Breast epithelium (tissue), 3 donors: ENCODE results near the gene CYFIP2.

Experiments used
- CTCF ChIP-seq, 3 donors: fragments of 450-650 bp; IDR thresholded peaks; one replicate each; pipeline ENCODE4 v1.5.1; 2016 to 2017; ENCODE audit warnings: antibody characterized with exemption in 3 of 3, mild to moderate bottlenecking in 3 of 3, moderate library complexity in 3 of 3
- POLR2AphosphoS5 ChIP-seq, 3 donors: sonication (generic); formaldehyde crosslinking; IDR thresholded peaks; one replicate each; pipeline ENCODE4 v1.6.1; 2017; ENCODE audit warnings: antibody characterized with exemption in 3 of 3

- TF ChIP-seq POLR2AphosphoS5 (IDR thresholded peaks at IDR 0.05): no peak
- TF ChIP-seq CTCF (IDR thresholded peaks at IDR 0.05): no peak
Measured at GRCh38 chr5:157300564-157300963, 34.6 kb downstream of the CYFIP2 start.
